HCEC 1CT (cell line): ENCODE results near the gene SSC5D.
"Not testable (repeated sequence)": the region's sequence is repeated elsewhere in the genome, so short reads cannot be mapped to it uniquely, and the experiment has no call there.

Experiments used
- DNase-seq: peaks from one replicate; pipeline ENCODE4 v3.0.0-alpha.2; 2017

SSC5D gene

DNA sequence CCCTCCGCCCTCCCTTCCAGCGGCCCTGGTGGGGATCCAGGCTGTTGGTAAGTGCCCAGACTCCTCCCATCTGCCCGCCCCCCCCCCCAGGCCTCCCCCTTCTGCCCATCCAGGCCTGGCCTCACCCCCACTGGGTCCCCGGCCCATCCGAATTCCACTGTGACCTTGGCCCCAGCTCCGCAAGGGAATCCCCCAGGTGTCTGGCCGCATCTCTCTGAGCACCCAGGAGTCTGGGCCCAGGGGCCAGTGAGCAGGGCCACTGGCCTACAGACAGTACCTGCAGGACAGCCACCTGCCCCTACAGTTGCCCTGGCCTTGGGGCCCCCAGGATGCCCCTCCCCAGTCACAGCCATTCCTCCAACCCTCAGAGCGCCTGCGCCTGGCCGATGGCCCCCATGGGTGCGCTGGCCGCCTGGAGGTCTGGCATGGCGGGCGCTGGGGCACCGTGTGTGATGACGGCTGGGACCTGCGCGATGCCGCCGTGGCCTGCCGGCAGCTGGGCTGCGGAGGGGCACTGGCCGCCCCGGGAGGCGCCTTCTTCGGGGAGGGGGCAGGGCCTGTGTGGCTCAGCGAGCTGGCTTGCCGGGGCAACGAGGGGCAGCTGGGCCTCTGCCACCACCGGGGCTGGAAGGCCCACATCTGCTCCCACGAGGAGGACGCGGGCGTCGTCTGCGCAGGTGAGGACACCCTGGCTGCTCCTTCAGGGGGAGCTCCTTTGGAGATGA lies 912 bp downstream of the SSC5D start:
- no peak for DNase-seq

DNA sequence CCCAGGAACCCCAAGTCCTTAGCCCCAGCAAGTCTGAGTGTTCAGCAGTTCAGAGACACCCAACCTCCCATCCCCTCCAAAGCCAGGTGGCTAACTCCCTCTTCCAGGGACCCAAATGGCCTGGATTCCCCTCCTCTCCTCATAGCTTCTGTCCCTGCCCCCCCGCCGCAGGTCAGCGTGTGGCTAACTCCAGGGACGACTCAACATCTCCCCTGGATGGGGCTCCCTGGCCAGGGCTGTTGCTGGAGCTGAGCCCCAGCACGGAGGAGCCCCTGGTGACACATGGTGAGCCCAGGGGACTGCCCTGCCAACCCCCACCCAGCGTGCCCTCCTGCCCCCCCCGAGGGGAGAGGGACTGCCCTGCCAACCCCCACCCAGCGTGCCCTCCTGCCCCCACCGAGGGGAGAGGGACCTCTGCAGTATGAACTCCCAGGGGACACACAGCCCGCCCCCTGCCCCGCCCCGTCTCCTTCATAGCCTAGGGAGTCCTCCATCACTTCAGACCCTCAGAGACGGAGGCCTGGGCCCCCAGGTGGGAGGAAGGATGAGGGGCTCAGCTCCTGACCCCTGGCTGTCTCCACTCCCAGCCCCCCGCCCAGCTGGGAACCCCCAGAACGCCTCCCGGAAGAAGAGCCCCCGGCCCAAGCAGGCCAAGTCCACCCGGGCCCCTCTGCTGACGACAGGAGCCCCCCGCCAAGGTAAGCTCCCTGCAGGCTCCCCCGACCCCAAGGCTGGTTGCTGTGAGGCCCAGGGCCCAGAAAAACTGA lies 1.7 kb downstream of the SSC5D start:
- DNase-seq, result no peak

DNA sequence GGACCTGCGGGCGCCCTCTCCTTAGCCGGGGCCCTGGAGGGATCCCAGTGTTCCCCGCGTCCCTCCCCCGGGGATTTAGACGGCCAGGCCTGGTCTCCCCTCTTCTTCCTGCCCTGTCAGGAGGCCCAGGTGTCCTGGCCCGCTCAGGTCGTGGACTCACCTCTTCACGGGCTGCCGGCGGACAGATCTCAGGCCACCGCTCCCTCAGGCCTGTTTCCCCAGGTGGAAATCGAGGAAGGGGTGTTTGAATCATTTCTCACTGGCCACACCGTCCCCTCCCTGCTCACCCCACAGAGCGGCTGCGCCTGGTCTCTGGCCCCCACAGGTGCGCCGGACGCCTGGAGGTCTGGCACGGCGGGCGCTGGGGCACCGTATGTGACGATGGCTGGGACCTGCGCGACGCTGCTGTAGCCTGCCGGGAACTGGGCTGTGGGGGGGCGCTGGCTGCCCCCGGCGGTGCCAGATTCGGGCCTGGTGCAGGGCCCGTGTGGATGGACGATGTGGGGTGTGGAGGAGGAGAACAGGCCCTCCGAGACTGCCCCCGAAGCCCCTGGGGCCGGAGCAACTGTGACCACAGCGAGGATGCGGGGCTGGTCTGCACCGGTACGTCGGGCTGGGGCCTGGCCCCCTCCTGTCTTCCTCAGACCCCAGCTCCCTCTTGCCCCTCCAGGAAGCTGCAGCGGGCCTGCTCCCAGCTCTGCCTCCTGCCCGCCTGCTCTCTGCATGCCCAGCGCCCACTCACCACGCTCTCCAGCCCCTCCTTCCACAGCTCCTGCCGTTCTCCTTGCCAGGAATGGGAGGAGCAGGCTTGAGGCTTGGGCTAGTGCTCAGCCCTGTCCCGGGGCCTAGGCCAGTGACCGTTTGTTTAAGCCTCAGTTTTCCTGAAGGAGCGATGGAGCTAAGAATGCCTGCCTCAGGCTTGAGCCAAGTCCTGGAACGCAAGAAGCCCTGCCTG lies 2.5 kb downstream of the SSC5D start:
- DNase-seq, result no peak

DNA sequence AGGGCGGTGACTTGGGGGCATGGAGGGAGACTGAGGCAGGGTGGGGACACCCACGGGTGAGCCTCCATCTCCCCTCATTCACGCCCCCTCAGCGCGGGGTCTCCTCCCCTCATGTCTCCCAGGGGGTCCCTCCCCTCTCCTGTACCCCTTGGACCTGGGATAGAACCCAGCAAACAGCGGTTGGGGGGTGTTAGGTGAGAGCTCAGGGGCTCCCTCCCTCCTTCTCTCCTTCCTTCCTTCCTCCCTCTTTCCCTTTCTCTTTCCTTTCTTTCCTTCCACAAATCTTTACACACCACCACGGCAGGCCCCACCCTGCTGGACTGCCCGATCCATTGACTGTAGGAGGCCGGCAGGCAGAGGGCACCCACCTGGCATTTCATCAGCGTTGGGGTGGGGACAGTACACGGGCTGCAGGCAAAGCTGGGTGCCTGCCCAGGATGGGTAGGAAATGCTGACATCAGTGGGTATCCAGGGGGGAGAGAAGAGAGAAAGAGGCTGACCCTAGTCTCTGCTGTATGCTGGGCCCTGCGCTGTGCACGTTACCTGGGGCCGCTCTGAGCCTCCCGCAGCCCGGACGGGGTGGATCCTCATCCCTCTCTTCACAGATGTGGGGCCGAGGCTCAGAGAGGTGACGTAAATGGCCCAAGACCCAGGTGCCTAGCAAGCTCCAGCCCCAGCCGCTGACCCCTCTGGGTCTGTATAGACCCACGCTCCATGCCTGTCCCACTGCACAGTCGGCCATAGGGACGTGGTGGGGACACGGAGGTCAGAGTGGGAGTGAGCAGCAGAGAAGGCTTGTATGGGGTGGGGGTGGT lies 3.5 kb downstream of the SSC5D start:
- DNase-seq, result no peak

DNA sequence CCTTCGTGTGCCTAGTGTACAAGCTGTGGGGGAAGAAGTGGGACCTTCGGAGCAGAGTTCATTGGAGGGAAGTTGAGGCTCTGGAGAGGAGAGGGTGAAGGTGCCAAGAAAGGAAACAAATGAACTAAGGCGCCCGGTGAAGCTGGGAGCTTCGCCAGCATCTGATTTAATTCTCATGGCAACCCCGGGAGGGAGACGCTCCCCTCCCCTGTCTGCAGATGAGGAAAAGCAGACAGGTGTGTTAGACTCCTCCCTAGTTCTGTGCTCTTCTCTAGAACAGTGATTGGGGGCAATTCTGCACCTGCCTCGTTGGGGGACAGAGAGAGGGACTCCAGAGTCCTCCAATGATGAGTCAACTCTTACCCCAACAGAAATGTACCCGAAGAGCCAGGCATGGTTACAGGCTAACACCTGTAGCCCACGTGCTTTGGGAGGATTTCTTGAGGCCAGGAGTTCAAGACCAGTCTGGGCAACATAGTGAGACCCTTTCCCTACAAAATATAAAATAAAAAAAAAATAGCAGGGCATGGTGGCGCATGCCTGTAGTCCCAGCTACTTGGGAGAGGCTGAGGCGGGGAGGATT lies 4.2 kb downstream of the SSC5D start:
- no peak for DNase-seq

DNA sequence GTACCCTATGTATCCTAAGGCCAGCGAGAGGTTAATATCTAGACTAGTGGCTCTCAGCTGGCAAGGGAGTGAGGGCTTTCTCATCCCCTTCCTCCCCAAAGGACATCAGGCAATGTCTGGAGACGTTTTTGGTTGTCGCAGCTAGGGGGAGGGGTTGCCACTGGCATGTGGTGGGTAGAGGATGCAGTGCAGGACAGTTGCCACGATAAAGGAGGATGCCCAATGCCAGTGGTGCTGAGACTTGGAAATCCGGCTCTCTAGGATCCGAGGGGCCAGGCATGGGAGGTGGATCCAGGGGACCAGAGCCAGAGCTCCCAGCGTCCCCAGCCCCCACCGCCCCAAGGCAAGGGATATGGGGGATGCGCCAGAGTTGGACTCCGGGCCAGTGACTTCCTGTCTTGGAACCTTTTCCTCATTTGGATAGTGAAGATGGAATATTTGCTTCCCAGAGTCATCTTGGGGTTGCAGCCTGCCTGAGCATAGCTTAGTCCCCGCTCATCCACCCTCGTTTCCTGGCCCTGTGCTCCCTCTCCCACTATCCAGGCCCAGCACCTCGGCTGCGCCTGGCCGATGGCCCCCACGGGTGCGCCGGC lies 4.9 kb downstream of the SSC5D start:
- peak; percentile 29 for DNase-seq

DNA sequence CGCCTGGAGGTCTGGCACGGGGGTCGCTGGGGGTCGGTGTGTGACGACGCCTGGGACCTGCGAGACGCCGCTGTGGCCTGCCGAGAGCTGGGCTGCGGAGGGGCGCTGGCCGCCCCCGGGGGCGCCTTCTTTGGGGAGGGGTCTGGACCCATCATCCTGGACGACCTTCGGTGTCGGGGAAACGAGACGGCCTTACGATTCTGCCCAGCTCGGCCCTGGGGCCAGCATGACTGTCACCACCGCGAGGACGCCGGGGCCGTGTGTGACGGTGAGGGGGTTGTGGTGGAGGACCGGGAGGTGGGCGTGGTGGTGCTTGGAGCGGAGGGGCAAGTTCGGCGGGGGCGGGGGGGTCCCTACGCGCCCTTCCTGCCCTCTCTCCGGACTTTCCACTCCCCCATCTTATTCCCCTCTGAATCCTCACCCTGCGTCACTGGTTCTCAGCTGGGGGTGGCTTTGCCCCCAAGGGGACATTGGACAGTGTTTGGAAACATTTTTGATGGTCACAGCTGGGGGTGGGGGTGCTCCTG lies 5.5 kb downstream of the SSC5D start:
- DNase-seq, result no peak

DNA sequence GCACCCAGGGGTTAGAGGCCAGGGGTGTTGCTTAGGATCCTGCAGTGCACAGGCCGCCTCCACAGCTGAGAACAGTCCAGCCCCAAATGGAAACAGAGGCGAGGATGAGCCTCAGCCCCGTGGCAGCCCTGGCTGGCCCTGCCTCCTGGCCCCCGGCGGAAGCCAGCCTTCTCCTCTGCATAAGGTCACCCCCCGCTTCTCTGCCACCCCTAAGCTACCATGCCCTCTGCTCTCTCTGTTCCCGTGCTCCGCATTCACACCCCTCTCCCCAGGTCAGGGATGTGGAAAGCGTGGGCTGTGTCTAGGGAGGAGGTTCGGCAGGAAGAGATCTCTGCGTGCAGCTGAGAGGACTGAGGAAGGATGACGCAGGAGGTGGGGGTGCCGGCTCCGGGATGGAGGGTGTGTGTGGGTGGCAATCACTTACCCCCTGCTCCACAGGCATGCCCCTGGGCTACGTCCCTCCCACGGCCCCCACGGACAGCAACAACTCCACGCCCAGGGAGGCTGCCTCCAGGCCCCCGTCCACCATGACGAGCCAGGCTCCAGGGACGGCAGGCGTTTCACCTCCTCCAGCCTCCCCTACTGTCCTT lies 6.0 kb downstream of the SSC5D start:
- DNase-seq, result no peak

DNA sequence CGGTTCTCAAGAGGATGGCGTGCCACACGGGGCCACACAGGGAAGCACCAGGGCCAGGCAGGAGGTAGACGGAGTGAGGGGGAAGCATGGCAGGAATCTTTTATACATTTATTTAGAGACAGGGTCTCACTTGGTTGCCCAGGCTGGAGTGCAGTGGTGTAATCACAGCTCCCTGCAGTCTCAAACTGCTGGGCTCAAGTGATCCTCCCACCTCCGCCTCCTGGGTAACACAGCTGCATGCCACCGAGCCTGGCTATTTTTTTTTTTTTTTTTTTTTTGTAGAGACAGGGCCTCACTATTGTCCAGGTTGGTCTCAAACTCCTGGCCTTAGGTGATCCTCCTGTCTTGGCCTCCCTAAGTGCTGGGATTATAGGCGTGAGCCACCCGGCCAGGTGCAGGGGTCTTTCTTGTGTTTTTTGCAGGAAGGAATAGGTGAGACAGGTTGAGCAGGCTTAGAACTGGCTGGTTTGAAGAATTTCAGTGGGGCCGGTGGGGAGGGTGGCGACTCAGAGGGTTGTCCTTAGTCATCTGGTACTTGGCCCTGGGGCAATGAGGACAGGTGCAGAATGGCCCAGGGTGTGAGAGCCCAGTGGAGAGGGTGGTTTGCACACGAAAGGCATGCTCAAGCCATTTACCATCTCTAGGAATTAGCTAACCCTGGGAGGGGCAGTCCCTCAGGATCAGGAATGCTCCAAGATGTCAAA lies 7.6 kb downstream of the SSC5D start:
- DNase-seq, result no peak

DNA sequence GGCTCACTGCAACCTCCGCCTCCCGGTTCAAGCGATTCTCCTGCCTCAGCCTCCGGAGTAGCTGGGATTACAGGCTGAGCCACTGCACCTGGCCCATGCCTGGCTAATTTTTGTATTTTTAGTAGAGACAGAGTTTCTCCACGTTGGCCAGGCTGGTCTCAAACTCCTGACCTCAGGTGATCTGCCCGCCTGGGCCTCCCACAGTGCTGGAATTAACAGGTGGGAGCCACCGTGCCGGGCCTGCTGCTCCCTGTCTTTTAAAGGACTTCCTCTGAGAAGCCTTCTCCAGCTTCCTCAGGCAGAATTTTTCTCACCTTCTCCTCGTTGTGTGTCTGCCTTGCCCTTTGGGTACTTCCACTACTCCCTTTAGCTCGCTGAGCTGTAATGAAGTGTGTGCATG lies 8.6 kb downstream of the SSC5D start:
- not testable (repeated sequence) for DNase-seq

DNA sequence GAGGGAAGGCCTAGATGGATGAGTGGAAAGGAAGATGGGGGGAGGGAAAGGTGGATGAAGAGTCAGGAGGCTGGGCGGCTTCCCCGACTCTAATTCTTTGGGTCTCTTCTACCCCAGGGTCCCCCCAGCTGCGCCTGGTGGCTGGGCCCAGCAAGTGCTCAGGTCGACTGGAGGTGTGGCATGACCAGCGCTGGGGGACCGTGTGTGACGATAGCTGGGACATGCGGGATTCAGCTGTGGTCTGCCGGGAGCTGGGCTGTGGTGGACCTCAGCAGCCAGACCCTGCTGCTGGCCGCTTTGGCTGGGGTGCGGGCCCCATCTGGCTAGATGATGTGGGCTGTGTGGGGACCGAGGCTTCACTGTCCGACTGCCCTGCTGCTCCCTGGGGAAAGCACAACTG lies 9.5 kb downstream of the SSC5D start:
- no peak for DNase-seq

DNA sequence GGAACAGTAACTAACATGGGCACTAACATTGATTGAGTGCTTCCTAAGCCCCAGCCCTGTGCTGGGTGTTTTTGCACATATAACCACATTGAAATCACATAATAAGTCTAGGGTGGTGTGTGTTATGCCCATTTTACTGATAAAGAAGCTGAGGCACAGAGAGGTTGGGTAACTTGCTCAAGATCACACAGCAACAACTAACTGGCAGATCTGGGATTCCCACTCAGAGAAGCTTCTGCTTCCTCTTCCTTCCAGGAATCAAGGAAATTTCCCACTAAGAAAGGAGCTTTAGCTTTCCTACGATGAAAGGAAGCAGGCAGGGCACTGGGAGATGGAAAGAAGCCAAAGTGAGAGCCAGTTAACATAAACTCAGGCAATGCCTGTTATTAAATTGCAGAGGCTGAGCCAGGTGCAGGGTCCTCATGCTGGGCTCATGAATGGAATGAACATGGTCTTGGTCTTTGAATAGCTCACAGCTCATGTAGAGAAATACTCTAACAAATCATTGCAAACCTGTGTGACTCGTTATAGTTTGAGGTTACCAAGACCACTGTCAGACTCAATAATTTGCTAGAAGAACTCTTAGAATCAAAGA lies 10.1 kb downstream of the SSC5D start:
- no peak for DNase-seq

DNA sequence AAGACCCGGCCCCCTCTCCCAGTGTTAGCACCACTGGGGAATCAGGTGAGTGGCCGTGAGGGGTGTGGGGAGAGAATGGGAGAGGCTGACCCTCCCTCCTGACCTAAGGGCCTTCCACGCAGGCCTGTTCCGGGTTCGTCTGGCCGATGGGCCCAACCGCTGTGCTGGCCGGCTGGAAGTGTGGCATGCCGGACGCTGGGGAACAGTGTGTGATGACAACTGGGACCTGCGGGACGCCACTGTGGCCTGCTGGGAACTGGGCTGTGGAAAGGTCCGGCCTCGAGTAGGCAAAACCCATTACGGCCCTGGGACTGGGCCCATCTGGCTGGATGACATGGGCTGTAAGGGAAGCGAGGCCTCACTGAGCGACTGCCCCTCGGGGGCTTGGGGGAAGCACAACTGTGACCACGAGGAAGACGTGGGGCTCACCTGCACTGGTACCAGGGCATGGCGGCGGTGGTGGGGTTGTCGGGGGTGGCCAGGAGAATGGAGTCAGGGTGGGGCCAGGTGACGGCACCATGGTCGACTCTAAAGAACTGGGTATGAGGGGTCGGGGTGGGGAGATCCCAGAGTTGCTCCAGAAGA lies 12.2 kb downstream of the SSC5D start:
- no peak for DNase-seq

DNA sequence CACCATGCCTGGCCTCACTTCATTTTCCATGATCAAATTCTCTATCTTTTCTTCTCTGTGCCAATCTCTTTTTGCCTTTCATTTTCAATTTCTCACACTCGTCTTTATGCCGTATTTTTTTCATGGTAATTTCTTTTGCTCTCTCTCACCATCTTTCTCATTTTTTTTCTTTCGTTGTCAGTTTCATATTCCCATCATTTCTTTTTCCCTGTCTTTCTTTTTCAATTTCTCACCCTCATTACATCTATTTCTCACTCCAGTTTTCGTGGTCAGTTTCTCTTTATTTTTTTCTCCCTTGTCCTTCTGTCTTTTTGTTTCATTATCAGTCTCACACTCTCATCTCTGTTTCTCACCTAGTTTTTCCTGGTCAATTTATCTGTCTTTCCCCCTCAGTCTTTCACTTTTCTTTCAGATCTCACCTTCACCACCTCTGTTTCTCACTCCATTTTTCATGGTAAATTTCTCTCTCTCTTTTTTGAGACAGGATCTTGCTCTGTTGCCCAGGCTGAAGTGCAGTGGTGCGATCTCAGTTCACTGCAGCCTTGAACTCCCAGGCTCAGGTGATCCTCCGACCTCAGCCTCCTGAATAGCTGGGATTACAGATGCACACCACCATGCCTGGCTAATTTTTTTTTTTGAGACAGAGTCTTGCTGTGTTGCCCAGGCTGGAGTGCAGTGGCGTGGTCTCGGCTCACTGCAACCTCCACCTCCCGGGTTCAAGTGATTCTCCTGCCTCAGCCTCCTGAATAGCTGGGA lies 14.1 kb downstream of the SSC5D start:
- DNase-seq, result no peak

DNA sequence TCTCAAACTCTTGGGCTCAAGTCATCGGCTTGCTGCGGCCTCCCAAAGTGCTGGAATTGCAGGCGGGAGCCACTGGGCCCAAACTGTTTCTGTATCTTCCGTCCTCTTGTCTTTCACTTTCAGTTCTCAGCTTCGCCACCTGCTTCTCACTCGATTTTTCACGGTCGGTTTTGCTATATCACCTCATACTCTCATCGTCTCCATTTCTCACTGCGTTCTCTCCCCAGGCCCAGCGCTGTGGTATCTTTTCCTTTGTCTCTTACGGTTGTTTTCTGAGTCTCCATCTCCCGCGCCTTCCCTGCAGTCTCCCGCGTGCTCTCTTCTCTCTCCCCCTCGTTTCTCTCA lies 14.9 kb downstream of the SSC5D start:
- DNase-seq, result no peak

DNA sequence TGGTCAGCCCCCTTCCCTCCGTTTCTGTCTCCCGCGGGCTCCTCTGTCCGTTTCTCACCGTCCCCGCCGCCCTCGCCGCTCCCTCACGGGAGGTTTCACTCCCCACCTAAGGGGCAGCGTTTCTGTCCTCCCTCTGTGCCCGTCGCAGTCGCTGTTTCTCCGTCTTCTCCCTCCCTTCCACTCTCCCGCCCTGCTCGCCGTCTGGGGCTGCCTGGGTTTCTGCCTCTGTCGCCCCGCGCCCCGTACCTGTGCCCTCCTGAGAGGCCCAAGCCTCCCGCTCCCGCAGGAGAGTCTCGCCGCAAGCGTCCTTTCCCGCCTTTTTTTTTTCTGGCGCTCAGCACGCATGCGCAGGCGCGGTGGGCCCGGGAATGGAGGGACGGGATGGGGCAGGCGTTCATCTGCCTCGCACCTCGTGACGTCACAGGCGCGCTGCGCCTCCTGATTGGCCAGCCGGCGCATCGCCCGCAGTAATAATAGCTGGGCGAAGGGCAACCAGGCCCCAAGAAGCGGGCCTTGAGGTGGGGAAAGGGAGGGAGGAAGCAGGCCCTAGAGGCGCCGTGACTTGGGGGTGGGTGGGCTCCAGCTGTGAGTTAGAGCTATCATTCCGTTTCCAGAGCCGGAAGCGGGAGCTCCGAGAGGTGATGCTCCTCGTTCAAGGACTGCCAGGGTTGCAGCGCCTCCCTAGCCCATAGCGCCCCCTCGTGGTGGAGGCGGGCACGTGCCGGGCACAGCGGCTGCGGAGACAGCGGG lies 15.4 kb downstream of the SSC5D start:
- DNase-seq, result peak; percentile 73

DNA sequence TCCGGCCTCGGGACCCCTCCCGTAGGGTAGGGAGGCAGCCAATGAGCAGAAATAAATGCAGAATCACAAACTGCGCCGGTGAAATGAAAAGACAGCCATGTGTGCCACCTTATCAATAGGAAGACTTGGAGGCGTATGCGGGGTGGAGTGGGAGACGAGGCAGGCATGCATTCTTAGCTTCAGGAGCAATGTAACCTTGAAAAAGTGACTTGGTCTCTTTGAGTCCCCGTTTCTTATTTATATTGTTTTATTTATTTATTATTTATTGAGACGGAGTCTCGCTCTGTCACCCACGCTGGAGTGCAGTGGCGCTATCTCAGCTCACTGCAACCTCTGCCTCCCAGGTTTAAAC lies 16.0 kb downstream of the SSC5D start:
- DNase-seq, result no peak

DNA sequence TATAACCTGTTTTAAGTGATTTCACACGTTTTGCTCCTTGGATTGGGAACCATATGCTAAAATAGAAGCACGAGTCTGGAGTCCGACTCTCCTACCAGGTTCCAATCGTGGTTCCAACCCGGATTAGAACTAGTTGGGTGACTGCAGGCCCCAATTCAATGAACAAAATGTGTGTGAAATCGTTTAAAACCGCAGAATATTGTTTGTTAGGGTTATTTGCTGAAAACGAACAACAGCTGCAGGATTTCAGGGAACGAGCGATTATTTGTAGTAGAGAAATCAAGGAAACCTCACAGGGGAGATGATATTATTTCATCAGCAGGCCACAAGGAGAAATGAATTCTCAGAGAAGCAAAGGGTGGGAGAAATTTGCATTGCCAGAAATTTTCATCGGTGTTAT lies 16.7 kb downstream of the SSC5D start:
- DNase-seq, result no peak
